Upper lobe of left lung (tissue), 6 donors: ENCODE results near the gene IRF2. TPM values are rescaled to one million over a fixed set of nuclear protein-coding genes. Genes with fewer than 3 reads are reported as not detected.

Experiments used
- ATAC-seq, 2 donors: fragments of 200-7000 bp; cut with Tn5 transposase; one replicate each; pipeline ENCODE4 v1.9.1; 2022; ENCODE audit warnings: mild to moderate bottlenecking in 2 of 2, moderate library complexity in 2 of 2; ENCODE audit not compliant: low FRiP score in 2 of 2
- DNase-seq, 2 donors: peaks; one replicate each; pipeline ENCODE4 v3.0.0-alpha.2; 2019 to 2020
- H3K27ac ChIP-seq, 4 donors: fragments of 200-600 bp; sonication (generic); one replicate each; pipeline ENCODE4 v1.5.1; 2016 to 2019
- H3K27me3 ChIP-seq, 4 donors: fragments of 200-600 bp; sonication (generic); one replicate each; pipeline ENCODE4 v1.5.1; 2017 to 2019
- H3K36me3 ChIP-seq, 4 donors: fragments of 200-600 bp; sonication (generic); one replicate each; pipeline ENCODE4 v1.5.1; 2016 to 2019
- H3K4me1 ChIP-seq, 4 donors: fragments of 200-600 bp; sonication (generic); one replicate each; pipeline ENCODE4 v1.5.1; 2018 to 2019
- H3K4me3 ChIP-seq, 4 donors: fragments of 200-600 bp; sonication (generic); one replicate each; pipeline ENCODE4 v1.5.1; 2017 to 2019; ENCODE audit warnings: mild to moderate bottlenecking in 2 of 4, moderate library complexity in 1 of 4
- H3K9me3 ChIP-seq, 4 donors: fragments of 200-600 bp; sonication (generic); one replicate each; pipeline ENCODE4 v1.5.1; 2018 to 2019
- EP300 ChIP-seq, 4 donors: sonication (generic); formaldehyde crosslinking; IDR thresholded peaks; one replicate each; pipeline ENCODE4 v1.5.1; 2017; ENCODE audit warnings: antibody characterized with exemption in 4 of 4, control low read depth in 2 of 4
- POLR2A ChIP-seq, 4 donors: fragments of 450-650 bp; IDR thresholded peaks; one replicate each; pipeline ENCODE4 v1.5.1; 2016 to 2017; ENCODE audit warnings: antibody characterized with exemption in 4 of 4, mild to moderate bottlenecking in 2 of 4
- POLR2AphosphoS5 ChIP-seq, 2 donors: sonication (generic); formaldehyde crosslinking; IDR thresholded peaks; one replicate each; pipeline ENCODE4 v1.5.1; 2017; ENCODE audit warnings: antibody characterized with exemption in 2 of 2
- WGBS, 2 donors: methylation state at CpG; one replicate each; pipeline ENCODE4 v1.1.5; 2017 to 2018; 5-methylcytosine and 5-hydroxymethylcytosine counted together
- total RNA-seq, 6 donors: library from RNA; depleted of rRNA in 4 of 6; stranded (reverse); fragments of >200 nt in 4 of 6; gene quantifications; one replicate each; pipeline versions ENCODE4 v1.1.0 to v1.2.1, GENCODE V29; 2016 to 2021
- TF ChIP-seq, protein P1 (sequence below), 6 experiments: fragments of 450-650 bp in 4 of 6; fragments of 200-600 bp in 2 of 6; sonication (generic) in 2 of 6; IDR thresholded peaks; one replicate each; pipeline ENCODE4 v1.5.1; 2016 to 2019; ENCODE audit warnings: antibody characterized with exemption in 6 of 6
- donor health status: DM: no; HTN: no; CAD: no; lungs with moderate emphysema.
- donor health status: DM: no; HTN: yes; CAD: no; lungs with severe emphysema.

IRF2 gene
- total RNA-seq, 6 donors from 2014 or later = 25.5 to 46.1 (median 41.7) TPM

GRCh38 chr4:184439856-184440594 lies 34.3 kb downstream of the IRF2 start:
- ATAC-seq (peak; percentile 51 to 70), DNase-seq (peak in 1 of 2 donors; percentile 53)
- H3K27ac ChIP-seq = peak overlapping the region; percentile 53 to 74 (median 56)
- H3K4me1 ChIP-seq = peaks cover 51 to 79% (median 68%) of the 10 kb centered on the region in 4 donors
- no peaks in the 10 kb centered on the region for H3K36me3 ChIP-seq
- H3K4me3 ChIP-seq = peak overlapping the region in 1 of 4 donors; percentile 7
- TF ChIP-seq POLR2A (IDR thresholded peaks at IDR 0.05) (no peak), EP300 (IDR thresholded peaks at IDR 0.05) (no peak), POLR2AphosphoS5 (IDR thresholded peaks at IDR 0.05) (no peak)
- TF ChIP-seq, protein P1, sequence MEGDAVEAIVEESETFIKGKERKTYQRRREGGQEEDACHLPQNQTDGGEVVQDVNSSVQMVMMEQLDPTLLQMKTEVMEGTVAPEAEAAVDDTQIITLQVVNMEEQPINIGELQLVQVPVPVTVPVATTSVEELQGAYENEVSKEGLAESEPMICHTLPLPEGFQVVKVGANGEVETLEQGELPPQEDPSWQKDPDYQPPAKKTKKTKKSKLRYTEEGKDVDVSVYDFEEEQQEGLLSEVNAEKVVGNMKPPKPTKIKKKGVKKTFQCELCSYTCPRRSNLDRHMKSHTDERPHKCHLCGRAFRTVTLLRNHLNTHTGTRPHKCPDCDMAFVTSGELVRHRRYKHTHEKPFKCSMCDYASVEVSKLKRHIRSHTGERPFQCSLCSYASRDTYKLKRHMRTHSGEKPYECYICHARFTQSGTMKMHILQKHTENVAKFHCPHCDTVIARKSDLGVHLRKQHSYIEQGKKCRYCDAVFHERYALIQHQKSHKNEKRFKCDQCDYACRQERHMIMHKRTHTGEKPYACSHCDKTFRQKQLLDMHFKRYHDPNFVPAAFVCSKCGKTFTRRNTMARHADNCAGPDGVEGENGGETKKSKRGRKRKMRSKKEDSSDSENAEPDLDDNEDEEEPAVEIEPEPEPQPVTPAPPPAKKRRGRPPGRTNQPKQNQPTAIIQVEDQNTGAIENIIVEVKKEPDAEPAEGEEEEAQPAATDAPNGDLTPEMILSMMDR (IDR thresholded peaks at IDR 0.05) = no peak
- H3K9me3 ChIP-seq = no peaks in the 10 kb centered on the region
- H3K27me3 ChIP-seq = no peaks in the 10 kb centered on the region
- 61 to 63% methylated on average over 20 of the region's 20 CpGs for WGBS, 2 donors

- WGBS, 2 donors = 76 to 82% methylated on average over 4 of the region's 4 CpGs
- Histone ChIP-seq H3K27me3 (no peaks in the 10 kb centered on the region), H3K4me3 (no peak overlapping the region), H3K4me1 (peaks cover 46 to 73% (median 62%) of the 10 kb centered on the region in 4 donors), H3K27ac (no peak overlapping the region), H3K9me3 (no peaks in the 10 kb centered on the region), H3K36me3 (no peaks in the 10 kb centered on the region)
- no peak for DNase-seq
- TF ChIP-seq, protein P1 (IDR thresholded peaks at IDR 0.05) = no peak
- TF ChIP-seq EP300 (IDR thresholded peaks at IDR 0.05) (no peak), POLR2A (IDR thresholded peaks at IDR 0.05) (no peak), POLR2AphosphoS5 (IDR thresholded peaks at IDR 0.05) (no peak)
- no peak for ATAC-seq
Measured at GRCh38 chr4:184439386-184439785, 35.0 kb downstream of the IRF2 start.

GRCh38 chr4:184438375-184438774 lies 36.0 kb downstream of the IRF2 start:
- TF ChIP-seq POLR2A (IDR thresholded peaks at IDR 0.05) = no peak
- no peak for TF ChIP-seq POLR2AphosphoS5 (IDR thresholded peaks at IDR 0.05)
- TF ChIP-seq, protein P1 (IDR thresholded peaks at IDR 0.05) = no peak
- H3K27me3 ChIP-seq = no peaks in the 10 kb centered on the region
- no peaks in the 10 kb centered on the region for H3K36me3 ChIP-seq
- no peaks in the 10 kb centered on the region for H3K9me3 ChIP-seq
- peak overlapping the region; percentile 2 to 59 (median 44) for H3K27ac ChIP-seq
- 54 to 57% methylated on average over 9 of the region's 9 CpGs for whole genome bisulfite sequencing, 2 donors
- DNase-seq (no peak), ATAC-seq (no peak)
- no peak overlapping the region for H3K4me3 ChIP-seq
- H3K4me1 ChIP-seq = peaks cover 46 to 71% (median 58%) of the 10 kb centered on the region in 4 donors

- TF ChIP-seq EP300 (IDR thresholded peaks at IDR 0.05) = peak in 1 of 4 donors; percentile 50
- TF ChIP-seq, protein P1 (IDR thresholded peaks at IDR 0.05) = peak in 2 of 6 experiments; percentile 12 to 18
- no peak for TF ChIP-seq POLR2AphosphoS5 (IDR thresholded peaks at IDR 0.05)
- Histone ChIP-seq H3K4me1 (peaks cover 51 to 70% (median 64%) of the 10 kb centered on the region in 4 donors), H3K36me3 (no peaks in the 10 kb centered on the region), H3K27ac (peak overlapping the region; percentile 2 to 59 (median 44)), H3K27me3 (no peaks in the 10 kb centered on the region), H3K9me3 (no peaks in the 10 kb centered on the region), H3K4me3 (no peak overlapping the region)
- DNase-seq (no peak), ATAC-seq (peak; percentile 27 to 40)
- 48 to 60% methylated on average over 11 of the region's 11 CpGs for whole genome bisulfite sequencing, 2 donors
Measured at GRCh38 chr4:184437565-184438265, 36.6 kb downstream of the IRF2 start.
